Gastroesophageal sphincter (tissue), 4 donors: ENCODE measurements around the gene MCF2L2. TPM values are rescaled to one million over a fixed set of nuclear protein-coding genes. Genes with fewer than 3 reads are reported as not detected.
A peak's percentile ranks its signal among the peaks of the same experiment; 100 is the strongest.
"Not testable (repeated sequence)": the region's sequence is repeated elsewhere in the genome, so short reads cannot be mapped to it uniquely, and the experiment has no call there.

Experiments used
- ATAC-seq: fragments of 150-250 bp; one replicate; pipeline ENCODE4 v1.9.1; 2016; ENCODE audit warnings: mild to moderate bottlenecking, moderate library complexity
- H3K27ac ChIP-seq, 4 donors: fragments of 200-600 bp; sonication (generic) in 3 of 4; 1 replicate in 3 of 4; 2 replicates in 1 of 4; pipeline ENCODE4 v1.5.1; 2016 to 2019
- H3K27me3 ChIP-seq: fragments of 200-600 bp; sonication (generic); one replicate; pipeline ENCODE4 v1.5.1; 2019
- H3K36me3 ChIP-seq, 2 donors: fragments of 200-600 bp; sonication (generic); one replicate each; pipeline ENCODE4 v1.5.1; 2019; ENCODE audit warnings: control low read depth in 1 of 2
- H3K4me1 ChIP-seq, 3 donors: fragments of 200-600 bp; sonication (generic); 1 replicate in 2 of 3; 2 replicates in 1 of 3; pipeline ENCODE4 v1.5.1; 2016 to 2019; ENCODE audit warnings: control low read depth in 2 of 3
- H3K4me3 ChIP-seq, 2 donors: fragments of 200-600 bp; sonication (generic); one replicate each; pipeline ENCODE4 v1.5.1; 2019; ENCODE audit warnings: mild to moderate bottlenecking in 1 of 2, moderate library complexity in 1 of 2
- H3K9me3 ChIP-seq, 3 donors: fragments of 200-600 bp; sonication (generic); one replicate each; pipeline ENCODE4 v1.5.1; 2017 to 2019; ENCODE audit warnings: control low read depth in 2 of 3
- CTCF ChIP-seq, 4 experiments: fragments of 200-600 bp in 2 of 4; fragments of 450-650 bp in 2 of 4; sonication (generic) in 1 of 4; IDR thresholded peaks; one replicate each; pipeline ENCODE4 v1.5.1; 2017 to 2019; ENCODE audit warnings: antibody characterized with exemption in 4 of 4, mild to moderate bottlenecking in 2 of 4, moderate library complexity in 2 of 4
- EP300 ChIP-seq: sonication (generic); formaldehyde crosslinking; IDR thresholded peaks from one replicate; pipeline ENCODE4 v1.6.1; 2017; ENCODE audit warnings: antibody characterized with exemption, mild to moderate bottlenecking
- POLR2A ChIP-seq, 2 donors: fragments of 450-650 bp; IDR thresholded peaks; one replicate each; pipeline ENCODE4 v1.6.1; 2017; ENCODE audit warnings: antibody characterized with exemption in 2 of 2, mild to moderate bottlenecking in 2 of 2, moderate library complexity in 1 of 2
- POLR2AphosphoS5 ChIP-seq: sonication (generic); formaldehyde crosslinking; IDR thresholded peaks from one replicate; pipeline ENCODE4 v1.6.1; 2017; ENCODE audit warnings: antibody characterized with exemption
- WGBS, 2 donors: methylation state at CpG; one replicate each; pipeline ENCODE4 v1.1.5; 2018; ENCODE audit warnings: low coverage in 1 of 2; 5-methylcytosine and 5-hydroxymethylcytosine counted together
- total RNA-seq, 4 donors: library from RNA; depleted of rRNA; stranded (reverse); fragments of >200 nt; gene quantifications; one replicate each; pipeline ENCODE4 v1.1.0, GENCODE V29; 2016

The MCF2L2 gene
- total RNA-seq, 4 donors from 2014 or later: 0.67 to 4.0 (median 2.7) TPM

- TF ChIP-seq POLR2A (IDR thresholded peaks at IDR 0.05): no peak
- TF ChIP-seq EP300: no peak
- no peak for TF ChIP-seq CTCF (IDR thresholded peaks at IDR 0.05)
- TF ChIP-seq POLR2AphosphoS5: no peak
- Histone ChIP-seq H3K36me3 (no peaks in the 10 kb centered on the region), H3K4me3 (peak overlapping the region in 1 of 2 donors; percentile 51), H3K9me3 (no peaks in the 10 kb centered on the region), H3K27me3 (peaks cover 68% of the 10 kb centered on the region), H3K27ac (no peak overlapping the region), H3K4me1 (peaks cover 0 to 24% (median 7%) of the 10 kb centered on the region in 3 donors)
- 52 to 56% methylated on average over 7 to 9 of the region's 12 CpGs for WGBS, 2 donors
- no peak for ATAC-seq
These were observed 248.2 kb downstream of the MCF2L2 start for GRCh38 chr3:183180110-183180783.

- H3K36me3 ChIP-seq, H3K9me3 ChIP-seq: not testable (repeated sequence)
- peaks cover 74% of the 10 kb centered on the region for H3K27me3 ChIP-seq
- peak overlapping the region in 1 of 4 donors; percentile 11 for H3K27ac ChIP-seq
- peak; percentile 5 for ATAC-seq
- 0% methylated on average over 1 to 4 of the region's 18 CpGs for WGBS, 2 donors
- H3K4me1 ChIP-seq: peaks cover 0 to 23% (median 7%) of the 10 kb centered on the region in 3 donors
- H3K4me3 ChIP-seq: peak overlapping the region; percentile 16 to 51
- TF ChIP-seq CTCF (IDR thresholded peaks at IDR 0.05): peak in 1 of 4 experiments; percentile 2
These were observed 248.9 kb downstream of the MCF2L2 start for GRCh38 chr3:183179550-183179908.

GRCh38 chr3:183178833-183179549 lies 249.4 kb downstream of the MCF2L2 start:
- H3K4me1 ChIP-seq: peaks cover 0 to 23% (median 7%) of the 10 kb centered on the region in 3 donors
- H3K4me3 ChIP-seq: peak overlapping the region; percentile 16 to 51
- H3K9me3 ChIP-seq: no peaks in the 10 kb centered on the region
- H3K36me3 ChIP-seq: no peaks in the 10 kb centered on the region
- 0 to 7% methylated on average over 5 to 6 of the region's 68 CpGs for WGBS, 2 donors
- ATAC-seq: peak; percentile 40
- peaks cover 74% of the 10 kb centered on the region for H3K27me3 ChIP-seq
- TF ChIP-seq CTCF (IDR thresholded peaks at IDR 0.05) (peak in 1 of 4 experiments; percentile 23), EP300 (no peak), POLR2AphosphoS5 (no peak), POLR2A (IDR thresholded peaks at IDR 0.05) (no peak)
- peak overlapping the region in 1 of 4 donors; percentile 11 for H3K27ac ChIP-seq

- H3K9me3 ChIP-seq: no peaks in the 10 kb centered on the region
- H3K27me3 ChIP-seq: peaks cover 77% of the 10 kb centered on the region
- WGBS, 2 donors: 6 to 8% methylated on average over 6 of the region's 6 CpGs
- no peak for ATAC-seq
- H3K36me3 ChIP-seq: no peaks in the 10 kb centered on the region
- H3K4me3 ChIP-seq: peak overlapping the region in 1 of 2 donors; percentile 51
- peaks cover 0 to 23% (median 7%) of the 10 kb centered on the region in 3 donors for H3K4me1 ChIP-seq
- no peak overlapping the region for H3K27ac ChIP-seq
- no peak for TF ChIP-seq EP300
- no peak for TF ChIP-seq CTCF (IDR thresholded peaks at IDR 0.05)
- no peak for TF ChIP-seq POLR2AphosphoS5
- no peak for TF ChIP-seq POLR2A (IDR thresholded peaks at IDR 0.05)
These were observed 249.9 kb downstream of the MCF2L2 start for GRCh38 chr3:183178512-183178832.

GRCh38 chr3:183172051-183172639 lies 256.3 kb downstream of the MCF2L2 start:
- Histone ChIP-seq H3K4me1 (no peaks in the 10 kb centered on the region), H3K27me3 (peaks cover 42% of the 10 kb centered on the region), H3K27ac (no peak overlapping the region), H3K4me3 (no peak overlapping the region), H3K36me3 (no peaks in the 10 kb centered on the region), H3K9me3 (no peaks in the 10 kb centered on the region)
- TF ChIP-seq POLR2AphosphoS5 (no peak), EP300 (no peak), POLR2A (IDR thresholded peaks at IDR 0.05) (no peak)
- ATAC-seq: no peak
- WGBS, 2 donors: 69 to 76% methylated on average over 4 to 5 of the region's 5 CpGs

GRCh38 chr3:183167975-183168374 lies 260.4 kb downstream of the MCF2L2 start:
- WGBS, 2 donors: 100% methylated on average over 1 of the region's 1 CpG
- not testable (repeated sequence) for H3K4me1 ChIP-seq, H3K27ac ChIP-seq, H3K36me3 ChIP-seq, ATAC-seq, H3K9me3 ChIP-seq, H3K4me3 ChIP-seq
- H3K27me3 ChIP-seq: peaks cover 24% of the 10 kb centered on the region
